ENCODE results near the gene NSMF. TPM values are rescaled to one million over a fixed set of nuclear protein-coding genes. Genes with fewer than 3 reads are reported as not detected.

NSMF gene
- total and polyA plus RNA-seq, 2 experiments from 2014 or later = 20.3 to 103 TPM

- H3K27me3 Mint-ChIP-seq (ENCODE audit: insufficient read depth, low read depth, poor library complexity) = peaks cover 11% of the 10 kb centered on the region
These were observed 6.0 kb upstream of the NSMF start for GRCh38 chr9:137465000-137465719.

GRCh38 chr9:137464291-137464999, 5.3 kb upstream of the NSMF start:
- Histone ChIP-seq H3K4me2 (no peak overlapping the region), H3K9me2 (ENCODE audit: insufficient read depth) (no peaks in the 10 kb centered on the region), H2AFZ (no peak overlapping the region), H3K27ac (ENCODE audit: low read depth) (no peak overlapping the region), H3K4me1 (ENCODE audit: insufficient read depth) (no peaks in the 10 kb centered on the region), H4K20me1 (replicated peaks; ENCODE audit: insufficient read depth) (no peaks in the 10 kb centered on the region), H3F3A (replicated peaks; ENCODE audit: low read depth) (no peaks in the 10 kb centered on the region), H3K27me3 (ENCODE audit: insufficient read depth) (no peaks in the 10 kb centered on the region), H3K36me3 (ENCODE audit: insufficient read depth) (no peaks in the 10 kb centered on the region), H3K79me2 (replicated peaks; ENCODE audit: insufficient read depth) (no peaks in the 10 kb centered on the region), H3K4me3 (no peak overlapping the region)
- ATAC-seq (peak; percentile 6; the same call in 1 of the 3 replicates), DNase-seq (ENCODE audit: low spot score) (no peak)
- Mint-ChIP-seq H3K36me3 (ENCODE audit: low read depth) (no peaks in the 10 kb centered on the region; the same call in 2 of the 3 replicates), H3K4me3 (no peak overlapping the region), H3K27ac (no peak overlapping the region), H3K9me3 (no peaks in the 10 kb centered on the region; the same call in 2 of the 3 replicates), H3K4me1 (peaks cover 2% of the 10 kb centered on the region; the same call in 2 of the 3 replicates), H3K27me3 (ENCODE audit: insufficient read depth, low read depth, poor library complexity) (peaks cover 11% of the 10 kb centered on the region)
- no peak for TF ChIP-seq JUNB (IDR thresholded peaks at IDR 0.05; ENCODE audit: unreplicated experiment)
- no peak for TF ChIP-seq ZNF331 (CRISPR knock-in tag; IDR thresholded peaks at IDR 0.05; ENCODE audit: low read depth)

More at GRCh38 chr9:137465000-137465719, 6.0 kb upstream of the NSMF start:
- Histone ChIP-seq H3K27ac (ENCODE audit: low read depth) (no peak overlapping the region), H3K36me3 (ENCODE audit: insufficient read depth) (no peaks in the 10 kb centered on the region), H3K79me2 (replicated peaks; ENCODE audit: insufficient read depth) (no peaks in the 10 kb centered on the region), H4K20me1 (replicated peaks; ENCODE audit: insufficient read depth) (no peaks in the 10 kb centered on the region), H2AFZ (no peak overlapping the region), H3K4me2 (no peak overlapping the region), H3F3A (replicated peaks; ENCODE audit: low read depth) (no peaks in the 10 kb centered on the region), H3K9me2 (ENCODE audit: insufficient read depth) (no peaks in the 10 kb centered on the region), H3K4me3 (no peak overlapping the region), H3K4me1 (ENCODE audit: insufficient read depth) (no peaks in the 10 kb centered on the region), H3K27me3 (ENCODE audit: insufficient read depth) (no peaks in the 10 kb centered on the region)
- no peak for TF ChIP-seq EZH2 (IDR thresholded peaks at IDR 0.05; ENCODE audit: low read depth, unreplicated experiment)
- TF ChIP-seq ZNF331 (CRISPR knock-in tag; IDR thresholded peaks at IDR 0.05; ENCODE audit: low read depth) = no peak
- no peak for TF ChIP-seq STAT1 (IDR thresholded peaks at IDR 0.05; ENCODE audit: unreplicated experiment)
- TF ChIP-seq CREB1 (CRISPR knock-in tag; IDR thresholded peaks at IDR 0.05; ENCODE audit: low read depth) = no peak
- no peak for TF ChIP-seq ZNF114 (CRISPR knock-in tag; IDR thresholded peaks at IDR 0.05)
- TF ChIP-seq NANOG (IDR thresholded peaks at IDR 0.05; ENCODE audit: borderline replicate concordance) = no peak
- TF ChIP-seq JUNB (IDR thresholded peaks at IDR 0.05; ENCODE audit: unreplicated experiment) = no peak
- no peak for TF ChIP-seq ETS1 (IDR thresholded peaks at IDR 0.05)
- TF ChIP-seq CTCF (conservative IDR thresholded peaks at IDR 0.05; ENCODE audit: low read depth in 2 of 2) = no peak
- TF ChIP-seq EZH2phosphoT487 (IDR thresholded peaks at IDR 0.05; ENCODE audit: unreplicated experiment) = no peak
- no peak for ATAC-seq
- DNase-seq (ENCODE audit: low spot score) = no peak
- Mint-ChIP-seq H3K27ac (no peak overlapping the region), H3K36me3 (ENCODE audit: low read depth) (no peaks in the 10 kb centered on the region; the same call in 2 of the 3 replicates), H3K4me3 (no peak overlapping the region), H3K9me3 (no peaks in the 10 kb centered on the region; the same call in 2 of the 3 replicates), H3K4me1 (no peaks in the 10 kb centered on the region)
